HCT116 (cell line): ENCODE results near the gene ING3. TPM values are rescaled to one million over a fixed set of nuclear protein-coding genes. Genes with fewer than 3 reads are reported as not detected.

Source experiments
- ATAC-seq: fragments of 200-7000 bp; cut with Tn5 transposase; 2 replicates; pipeline ENCODE4 v1.9.1; 2020; ENCODE audit warnings: mild to moderate bottlenecking, moderate library complexity
- BruUV-seq: library from RNA; stranded (reverse); fragments of 400-500 nt; replicated peaks from 2 replicates; lab custom pipeline; 2021; lab: Mats Ljungman, UMichigan
- CTCF ChIA-PET: fragments of 300-600 bp; sonication (Branson Sonifier 250); formaldehyde crosslinking; loops from one replicate; lab custom pipeline; 2021; ENCODE audit warnings: antibody characterized with exemption; lab: Charles Lee
- POLR2A ChIA-PET: fragments of 300-600, 350-600 bp; sonication (Branson Sonifier 250); formaldehyde crosslinking; loops from one replicate; lab custom pipeline; 2021; ENCODE audit warnings: antibody characterized with exemption; lab: Charles Lee
- RAD21 ChIA-PET, 2 experiments: fragments of 300-600 bp; sonication (Branson Sonifier 250); formaldehyde crosslinking; loops; one replicate each; lab custom pipeline; 2023; ENCODE audit warnings: low total read pairs in 2 of 2; ENCODE audit not compliant: uncharacterized antibody in 2 of 2, unreplicated experiment in 2 of 2, low non-redundant PET in 1 of 2; lab: Charles Lee
- DNase-seq: peaks from one replicate; pipeline ENCODE4 v3.0.0-alpha.2; 2010; ENCODE audit warnings: low read depth, low spot score
- H2AFZ ChIP-seq: fragments of 200-600 bp; shearing (Covaris generic), sonication (generic); 2 replicates; pipeline ENCODE4 v1.6.1; 2017; ENCODE audit warnings: low read depth, mixed run types, mixed read lengths, antibody characterized with exemption, low read length; ENCODE audit not compliant: poor library complexity, severe bottlenecking
- H3K27ac ChIP-seq: 2 replicates; pipeline ENCODE4 v1.5.1; 2012; ENCODE audit warnings: low read depth, low read length
- H3K27me3 ChIP-seq: fragments of 200-600 bp; sonication (generic); 2 replicates; pipeline ENCODE4 v1.6.1; 2016; ENCODE audit warnings: mixed run types, low read length, mixed read lengths; ENCODE audit not compliant: insufficient read depth
- H3K36me3 ChIP-seq, 2 experiments: fragments of 200-500 bp in 1 of 2; fragments of 200-600 bp in 1 of 2; sonication (Bioruptor generic) in 1 of 2; sonication (generic) in 1 of 2; 2 replicates each; pipeline versions ENCODE4 v1.5.1 to v1.6.1; 2014 to 2016; ENCODE audit warnings: low read length in 2 of 2, inconsistent platforms in 1 of 2, mixed read lengths in 1 of 2, mixed run types in 1 of 2; ENCODE audit not compliant: insufficient read depth in 2 of 2, control insufficient read depth in 1 of 2
- H3K4me1 ChIP-seq, 2 experiments: fragments of 200-600 bp in 1 of 2; sonication (generic) in 1 of 2; 2 replicates each; pipeline versions ENCODE4 v1.5.1 to v1.6.1; 2012 to 2017; ENCODE audit warnings: low read length in 2 of 2, inconsistent platforms in 1 of 2, mild to moderate bottlenecking in 1 of 2, mixed read lengths in 1 of 2, mixed run types in 1 of 2, moderate library complexity in 1 of 2; ENCODE audit not compliant: insufficient read depth in 2 of 2, control insufficient read depth in 1 of 2
- H3K4me2 ChIP-seq: fragments of 200-600 bp; sonication (generic); 2 replicates; pipeline ENCODE4 v1.6.1; 2017; ENCODE audit warnings: mixed run types, low read length, mixed read lengths
- H3K4me3 ChIP-seq, 2 experiments: fragments of 200-600 bp in 1 of 2; sonication (generic) in 1 of 2; replicated peaks in 1 of 2; 2 replicates each; pipeline ENCODE4 v1.5.1; 2011 to 2016; ENCODE audit warnings: low read length in 2 of 2, control low read depth in 1 of 2, low read depth in 1 of 2, mild to moderate bottlenecking in 1 of 2, mixed read lengths in 1 of 2, mixed run types in 1 of 2
- H3K79me2 ChIP-seq: fragments of 200-600 bp; sonication (generic); 2 replicates; pipeline ENCODE4 v1.6.1; 2017; ENCODE audit warnings: mild to moderate bottlenecking, mixed run types, low read length, moderate library complexity, mixed read lengths; ENCODE audit not compliant: insufficient read depth
- H3K9ac ChIP-seq: fragments of 200-600 bp; sonication (generic); 2 replicates; pipeline ENCODE4 v1.6.1; 2016; ENCODE audit warnings: low read length, mixed read lengths
- H3K9me2 ChIP-seq: fragments of 200-600 bp; sonication (generic), shearing (Covaris generic); 2 replicates; pipeline ENCODE4 v1.6.1; 2017; ENCODE audit warnings: mixed run types, mild to moderate bottlenecking, moderate library complexity; ENCODE audit not compliant: insufficient read depth
- H3K9me3 ChIP-seq, 2 experiments: fragments of 200-500 bp in 1 of 2; fragments of 200-600 bp in 1 of 2; sonication (Bioruptor generic) in 1 of 2; sonication (generic) in 1 of 2; 2 replicates each; pipeline ENCODE4 v1.6.1; 2014 to 2017; ENCODE audit warnings: low read length in 2 of 2, mixed read lengths in 2 of 2, inconsistent platforms in 1 of 2, low read depth in 1 of 2, mild to moderate bottlenecking in 1 of 2, mixed run types in 1 of 2, moderate library complexity in 1 of 2; ENCODE audit not compliant: control insufficient read depth in 1 of 2, insufficient read depth in 1 of 2
- H4K20me1 ChIP-seq: fragments of 200-600 bp; sonication (generic), shearing (Covaris generic); 2 replicates; pipeline ENCODE4 v1.6.1; 2017; ENCODE audit warnings: mixed run types, mild to moderate bottlenecking, moderate library complexity; ENCODE audit not compliant: insufficient read depth
- ATF3 ChIP-seq: IDR thresholded peaks from 2 replicates; pipeline ENCODE4 v1.6.1; 2012
- CBX3 ChIP-seq: IDR thresholded peaks from 2 replicates; pipeline ENCODE4 v1.6.1; 2012; ENCODE audit warnings: low read depth
- EGR1 ChIP-seq: IDR thresholded peaks from 2 replicates; pipeline ENCODE4 v1.6.1; 2012; ENCODE audit warnings: low read depth
- ELF1 ChIP-seq: IDR thresholded peaks from 2 replicates; pipeline ENCODE4 v1.6.1; 2012; ENCODE audit warnings: low read depth, borderline replicate concordance
- EZH2 ChIP-seq: fragments of 200-600 bp; sonication (generic); IDR thresholded peaks from 2 replicates; pipeline ENCODE4 v1.6.1; 2017; ENCODE audit warnings: antibody characterized with exemption, mixed run types
- POLR2A ChIP-seq: IDR thresholded peaks from 2 replicates; pipeline ENCODE4 v1.7.0; 2011; ENCODE audit warnings: borderline replicate concordance; ENCODE audit not compliant: insufficient read depth, insufficient read length; ENCODE audit errors: extremely low read depth
- RAD21 ChIP-seq: IDR thresholded peaks from 2 replicates; pipeline ENCODE4 v1.6.1; 2012; ENCODE audit warnings: low read depth, mild to moderate bottlenecking
- REST ChIP-seq: IDR thresholded peaks from 2 replicates; pipeline ENCODE4 v1.6.1; 2012; ENCODE audit warnings: low read depth
- SIN3A ChIP-seq: IDR thresholded peaks from 2 replicates; pipeline ENCODE4 v1.6.1; 2012; ENCODE audit warnings: low read depth
- SP1 ChIP-seq: IDR thresholded peaks from 2 replicates; pipeline ENCODE4 v1.6.1; 2012; ENCODE audit warnings: low read depth
- SRF ChIP-seq: IDR thresholded peaks from 2 replicates; pipeline ENCODE4 v1.6.1; 2012; ENCODE audit warnings: low read depth
- TCF7L2 ChIP-seq: IDR thresholded peaks from 2 replicates; pipeline ENCODE4 v1.7.0; 2011; ENCODE audit warnings: borderline replicate concordance, inconsistent platforms; ENCODE audit not compliant: insufficient read depth, insufficient read length; ENCODE audit errors: extremely low read depth
- YY1 ChIP-seq: IDR thresholded peaks from 2 replicates; pipeline ENCODE4 v1.6.1; 2011; ENCODE audit warnings: low read length, low read depth, moderate library complexity, mild to moderate bottlenecking; ENCODE audit not compliant: insufficient replicate concordance; ENCODE audit errors: extremely low read depth
- ZFX ChIP-seq: fragments of 450-650 bp; IDR thresholded peaks from 2 replicates; pipeline ENCODE4 v1.6.1; 2017
- intact Hi-C: fragments of 100-400 bp; cut with micrococcal nuclease; formaldehyde crosslinking; loops from 2 replicates; pipeline ENCODE4 v1.10.0; 2022
- total RNA-seq: library from RNA; stranded (reverse); gene quantifications from one replicate; pipeline ENCODE4 v1.2.1, GENCODE V29; 2021; ENCODE audit not compliant: unreplicated experiment
- TF ChIP-seq, protein P1 (sequence below): IDR thresholded peaks from 2 replicates; pipeline ENCODE4 v1.6.1; 2012
- TF ChIP-seq, protein P2 (sequence below), 3 experiments: fragments of 200-600 bp in 1 of 3; sonication (generic) in 1 of 3; IDR thresholded peaks in 2 of 3; conservative IDR thresholded peaks in 1 of 3; 2 replicates each; pipeline ENCODE4 v1.5.1; 2012 to 2017; ENCODE audit warnings: low read depth in 2 of 3, low read length in 2 of 3, antibody characterized with exemption in 1 of 3, borderline replicate concordance in 1 of 3, control low read depth in 1 of 3, mild to moderate bottlenecking in 1 of 3, mixed read lengths in 1 of 3, mixed run types in 1 of 3, moderate library complexity in 1 of 3; ENCODE audit not compliant: insufficient read depth in 1 of 3
- TF ChIP-seq, protein P3 (sequence below): IDR thresholded peaks from 2 replicates; pipeline ENCODE4 v1.6.1; 2011; ENCODE audit warnings: mild to moderate bottlenecking, low read length, moderate library complexity; ENCODE audit not compliant: insufficient replicate concordance; ENCODE audit errors: extremely low read depth

Gene ING3
- total RNA-seq, 1 experiment from 2014 or later = 16.2 TPM

DNA sequence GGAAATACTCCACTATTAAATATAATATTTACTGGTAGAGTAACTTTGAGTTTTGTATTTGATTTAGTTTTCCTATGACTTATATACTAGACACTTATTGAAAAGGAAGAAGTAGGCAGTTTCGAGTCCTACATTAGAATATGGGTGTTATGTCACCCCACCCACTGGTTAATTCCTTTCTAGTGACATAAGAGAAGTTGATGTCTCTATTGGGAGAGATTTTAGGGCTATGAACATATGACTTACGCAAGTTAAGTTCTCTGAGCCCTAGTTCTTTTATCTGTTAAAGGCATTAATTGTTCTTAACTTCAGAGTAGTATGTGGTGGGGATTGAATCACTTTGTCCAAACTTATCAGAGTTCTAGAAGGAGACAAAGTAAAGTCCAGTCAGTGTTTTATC lies 68.4 kb downstream of the ING3 start:
- H3K27ac ChIP-seq = no peak overlapping the region
- no peak for DNase-seq
- RAD21 ChIA-PET = no interaction called here
- no peaks in the 10 kb centered on the region for H3K9me3 ChIP-seq
- H3K4me2 ChIP-seq = no peak overlapping the region
- H3K79me2 ChIP-seq = no peaks in the 10 kb centered on the region
- no peaks in the 10 kb centered on the region for H3K9me2 ChIP-seq
- no peaks in the 10 kb centered on the region for H3K4me1 ChIP-seq
- intact Hi-C loops = no loop called here
- H3K9ac ChIP-seq = no peak overlapping the region
- no peaks in the 10 kb centered on the region for H4K20me1 ChIP-seq
- CTCF ChIA-PET = no interaction called here
- H3K4me3 ChIP-seq = no peak overlapping the region
- H3K27me3 ChIP-seq = no peaks in the 10 kb centered on the region
- H3K36me3 ChIP-seq = no peaks in the 10 kb centered on the region
- no TSS peak for BruUV-seq
- POLR2A ChIA-PET = no interaction called here
- TF ChIP-seq TCF7L2 = no peak
- TF ChIP-seq, protein P1, sequence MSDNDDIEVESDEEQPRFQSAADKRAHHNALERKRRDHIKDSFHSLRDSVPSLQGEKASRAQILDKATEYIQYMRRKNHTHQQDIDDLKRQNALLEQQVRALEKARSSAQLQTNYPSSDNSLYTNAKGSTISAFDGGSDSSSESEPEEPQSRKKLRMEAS = no peak
- no peak for TF ChIP-seq SRF
- no peak for TF ChIP-seq EGR1
- no peak for TF ChIP-seq CBX3
- TF ChIP-seq, protein P2, sequence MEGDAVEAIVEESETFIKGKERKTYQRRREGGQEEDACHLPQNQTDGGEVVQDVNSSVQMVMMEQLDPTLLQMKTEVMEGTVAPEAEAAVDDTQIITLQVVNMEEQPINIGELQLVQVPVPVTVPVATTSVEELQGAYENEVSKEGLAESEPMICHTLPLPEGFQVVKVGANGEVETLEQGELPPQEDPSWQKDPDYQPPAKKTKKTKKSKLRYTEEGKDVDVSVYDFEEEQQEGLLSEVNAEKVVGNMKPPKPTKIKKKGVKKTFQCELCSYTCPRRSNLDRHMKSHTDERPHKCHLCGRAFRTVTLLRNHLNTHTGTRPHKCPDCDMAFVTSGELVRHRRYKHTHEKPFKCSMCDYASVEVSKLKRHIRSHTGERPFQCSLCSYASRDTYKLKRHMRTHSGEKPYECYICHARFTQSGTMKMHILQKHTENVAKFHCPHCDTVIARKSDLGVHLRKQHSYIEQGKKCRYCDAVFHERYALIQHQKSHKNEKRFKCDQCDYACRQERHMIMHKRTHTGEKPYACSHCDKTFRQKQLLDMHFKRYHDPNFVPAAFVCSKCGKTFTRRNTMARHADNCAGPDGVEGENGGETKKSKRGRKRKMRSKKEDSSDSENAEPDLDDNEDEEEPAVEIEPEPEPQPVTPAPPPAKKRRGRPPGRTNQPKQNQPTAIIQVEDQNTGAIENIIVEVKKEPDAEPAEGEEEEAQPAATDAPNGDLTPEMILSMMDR (IDR thresholded peaks at IDR 0.05 in 2 of 3, conservative IDR thresholded peaks at IDR 0.05 in 1 of 3; ENCODE audit: borderline replicate concordance in 1 of 3, insufficient read depth in 1 of 3, low read depth in 2 of 3, low read length in 2 of 3) = no peak
- no peak for TF ChIP-seq ELF1
- TF ChIP-seq RAD21 = no peak
- TF ChIP-seq ZFX = no peak
- no peak for TF ChIP-seq REST
- no peak for TF ChIP-seq EZH2
- TF ChIP-seq POLR2A = no peak
- TF ChIP-seq, protein P3, sequence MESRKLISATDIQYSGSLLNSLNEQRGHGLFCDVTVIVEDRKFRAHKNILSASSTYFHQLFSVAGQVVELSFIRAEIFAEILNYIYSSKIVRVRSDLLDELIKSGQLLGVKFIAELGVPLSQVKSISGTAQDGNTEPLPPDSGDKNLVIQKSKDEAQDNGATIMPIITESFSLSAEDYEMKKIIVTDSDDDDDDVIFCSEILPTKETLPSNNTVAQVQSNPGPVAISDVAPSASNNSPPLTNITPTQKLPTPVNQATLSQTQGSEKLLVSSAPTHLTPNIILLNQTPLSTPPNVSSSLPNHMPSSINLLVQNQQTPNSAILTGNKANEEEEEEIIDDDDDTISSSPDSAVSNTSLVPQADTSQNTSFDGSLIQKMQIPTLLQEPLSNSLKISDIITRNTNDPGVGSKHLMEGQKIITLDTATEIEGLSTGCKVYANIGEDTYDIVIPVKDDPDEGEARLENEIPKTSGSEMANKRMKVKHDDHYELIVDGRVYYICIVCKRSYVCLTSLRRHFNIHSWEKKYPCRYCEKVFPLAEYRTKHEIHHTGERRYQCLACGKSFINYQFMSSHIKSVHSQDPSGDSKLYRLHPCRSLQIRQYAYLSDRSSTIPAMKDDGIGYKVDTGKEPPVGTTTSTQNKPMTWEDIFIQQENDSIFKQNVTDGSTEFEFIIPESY = no peak
- TF ChIP-seq SP1 = no peak
- TF ChIP-seq ATF3 = no peak
- TF ChIP-seq SIN3A = no peak
- TF ChIP-seq YY1 = no peak
- TF ChIP-seq, all 23 proteins: peak for 0
- ATAC-seq = no peak
- H2AFZ ChIP-seq = no peak overlapping the region
